H1 (cell line): ENCODE measurements around the gene PDZD8. TPM values are rescaled to one million over a fixed set of nuclear protein-coding genes. Genes with fewer than 3 reads are reported as not detected.

Source experiments
- POLR2AphosphoS5 ChIP-seq: IDR thresholded peaks from 2 replicates; pipeline ENCODE4 v1.6.1; 2011; ENCODE audit warnings: low read depth, low read length
- polyA plus RNA-seq, 7 experiments: library from polyadenylated mRNA; depleted of rRNA in 3 of 7; stranded (reverse) in 5 of 7; unstranded in 2 of 7; fragments of >200 nt in 5 of 7; fragments of 200-250 nt in 2 of 7; gene quantifications; 1 replicate in 5 of 7; 2 replicates in 1 of 7; 4 replicates in 1 of 7; pipeline versions ENCODE4 v1.2.1 to v1.2.3, GENCODE V29; 2011 to 2013; ENCODE audit warnings: missing spikeins in 2 of 7, mixed read lengths in 2 of 7
- total RNA-seq: library from RNA; stranded (reverse); fragmentation: NEBNext Ultra II Directional; extraction: Animal tissue kit (Norgen Biotek cat#: 25700); gene quantifications from 2 replicates; pipeline ENCODE4 v1.2.1, GENCODE V29; 2021

Gene PDZD8
- total and polyA plus RNA-seq, 2 of the 8 experiments (the other 6 are each of a cell fraction or from before 2014, with no cell fraction given): 10.9 to 50.1 TPM

DNA sequence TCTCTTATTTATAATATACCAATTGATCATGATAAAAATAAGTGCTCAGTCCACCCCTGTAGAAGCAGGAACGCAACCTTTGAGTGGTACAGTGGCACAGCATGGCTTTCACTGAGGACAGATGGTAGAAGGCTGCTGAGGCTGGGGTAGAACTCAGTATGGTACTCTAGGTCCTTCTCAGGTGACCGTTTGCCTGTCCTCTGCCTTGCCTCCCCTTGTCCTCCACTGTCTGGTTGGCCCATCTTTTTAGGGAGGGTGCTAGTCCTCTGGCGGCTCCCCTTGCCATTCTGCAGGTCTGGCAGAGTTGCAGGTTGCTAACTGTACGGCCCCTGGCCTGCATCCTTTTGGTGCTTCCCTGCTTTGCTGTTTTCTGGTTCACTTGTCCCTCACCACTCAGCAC, 107.0 kb downstream of the PDZD8 start (continued):
- TF ChIP-seq POLR2AphosphoS5: no peak
